Measurements from ENCODE around the gene SCIN. TPM values are rescaled to one million over a fixed set of nuclear protein-coding genes. Genes with fewer than 3 reads are reported as not detected.
"Not testable (repeated sequence)": the region's sequence is repeated elsewhere in the genome, so short reads cannot be mapped to it uniquely, and the experiment has no call there.

SCIN gene
- total and polyA plus RNA-seq, 2 experiments from 2014 or later: 0.02 to 0.66 TPM

GRCh38 chr7:12649348-12649747 is 78.8 kb downstream of the SCIN start:
- Histone ChIP-seq H3K27ac (no peak overlapping the region), H3K4me3 (no peak overlapping the region), H3K4me1 (ENCODE audit: low read depth) (no peaks in the 10 kb centered on the region), H3K9me3 (ENCODE audit: low read depth) (no peaks in the 10 kb centered on the region), H3K36me3 (no peaks in the 10 kb centered on the region), H3K27me3 (no peaks in the 10 kb centered on the region)
- TF ChIP-seq, protein P1, sequence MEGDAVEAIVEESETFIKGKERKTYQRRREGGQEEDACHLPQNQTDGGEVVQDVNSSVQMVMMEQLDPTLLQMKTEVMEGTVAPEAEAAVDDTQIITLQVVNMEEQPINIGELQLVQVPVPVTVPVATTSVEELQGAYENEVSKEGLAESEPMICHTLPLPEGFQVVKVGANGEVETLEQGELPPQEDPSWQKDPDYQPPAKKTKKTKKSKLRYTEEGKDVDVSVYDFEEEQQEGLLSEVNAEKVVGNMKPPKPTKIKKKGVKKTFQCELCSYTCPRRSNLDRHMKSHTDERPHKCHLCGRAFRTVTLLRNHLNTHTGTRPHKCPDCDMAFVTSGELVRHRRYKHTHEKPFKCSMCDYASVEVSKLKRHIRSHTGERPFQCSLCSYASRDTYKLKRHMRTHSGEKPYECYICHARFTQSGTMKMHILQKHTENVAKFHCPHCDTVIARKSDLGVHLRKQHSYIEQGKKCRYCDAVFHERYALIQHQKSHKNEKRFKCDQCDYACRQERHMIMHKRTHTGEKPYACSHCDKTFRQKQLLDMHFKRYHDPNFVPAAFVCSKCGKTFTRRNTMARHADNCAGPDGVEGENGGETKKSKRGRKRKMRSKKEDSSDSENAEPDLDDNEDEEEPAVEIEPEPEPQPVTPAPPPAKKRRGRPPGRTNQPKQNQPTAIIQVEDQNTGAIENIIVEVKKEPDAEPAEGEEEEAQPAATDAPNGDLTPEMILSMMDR (IDR thresholded peaks at IDR 0.05; ENCODE audit: low read depth, low read length): no peak
- no peak for DNase-seq (ENCODE audit: low read depth in 1 of 2, low spot score in 1 of 2)

DNA sequence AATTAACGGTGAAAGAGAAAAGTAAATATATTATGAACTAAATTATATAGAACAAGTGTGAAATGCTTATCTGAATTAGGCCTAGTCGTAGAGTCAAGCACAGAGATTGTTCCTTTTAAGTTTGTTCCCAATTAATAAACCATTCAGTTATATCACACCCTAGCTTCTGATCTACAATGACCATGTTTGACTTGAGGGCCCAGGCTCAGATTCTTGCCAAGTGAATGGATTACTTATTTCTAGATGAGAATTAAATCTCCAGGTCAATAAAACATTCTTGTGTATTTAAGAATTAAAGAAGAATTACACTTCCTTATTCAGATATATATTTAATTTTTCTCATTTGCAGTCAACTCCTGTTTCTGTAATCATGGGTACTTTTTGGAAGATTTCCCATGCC is 79.6 kb downstream of the SCIN start:
- Histone ChIP-seq H3K27me3 (no peaks in the 10 kb centered on the region), H3K4me3 (no peak overlapping the region), H3K27ac (no peak overlapping the region), H3K9me3 (ENCODE audit: low read depth) (no peaks in the 10 kb centered on the region), H3K36me3 (no peaks in the 10 kb centered on the region), H3K4me1 (ENCODE audit: low read depth) (no peaks in the 10 kb centered on the region)
- DNase-seq (ENCODE audit: low read depth in 1 of 2, low spot score in 1 of 2): no peak
- TF ChIP-seq, protein P1 (IDR thresholded peaks at IDR 0.05; ENCODE audit: low read depth, low read length): no peak

- Histone ChIP-seq H3K27ac (no peak overlapping the region), H3K4me1 (ENCODE audit: low read depth) (no peaks in the 10 kb centered on the region), H3K36me3 (no peaks in the 10 kb centered on the region), H3K4me3 (no peak overlapping the region), H3K9me3 (ENCODE audit: low read depth) (no peaks in the 10 kb centered on the region), H3K27me3 (no peaks in the 10 kb centered on the region)
- TF ChIP-seq, protein P1 (IDR thresholded peaks at IDR 0.05; ENCODE audit: low read depth, low read length): no peak
- DNase-seq (ENCODE audit: low read depth in 1 of 2, low spot score in 1 of 2): no peak
Observed at GRCh38 chr7:12653110-12653509, 82.6 kb downstream of the SCIN start.

DNA sequence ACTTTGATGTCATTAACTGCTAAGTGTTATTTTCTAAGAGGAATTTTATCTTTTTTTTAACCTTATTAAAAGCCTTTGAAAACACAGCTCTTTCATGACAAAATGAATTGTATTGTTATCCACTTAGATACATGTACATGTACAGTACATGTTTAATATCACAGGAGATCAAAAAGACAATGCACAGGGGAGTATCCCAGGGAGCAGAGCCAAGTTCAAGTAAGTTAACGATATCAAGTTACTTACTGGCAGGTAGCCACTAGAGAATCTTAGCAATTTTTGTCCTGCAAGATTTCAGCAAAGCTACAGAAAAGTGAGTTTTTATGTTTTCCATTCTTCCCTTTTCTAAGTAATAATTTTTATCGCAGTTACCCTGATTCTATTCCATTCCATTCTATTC is 83.0 kb downstream of the SCIN start:
- Histone ChIP-seq H3K4me3 (no peak overlapping the region), H3K27ac (no peak overlapping the region), H3K27me3 (no peaks in the 10 kb centered on the region), H3K36me3 (no peaks in the 10 kb centered on the region), H3K9me3 (ENCODE audit: low read depth) (no peaks in the 10 kb centered on the region), H3K4me1 (ENCODE audit: low read depth) (no peaks in the 10 kb centered on the region)
- peak in 1 of 2 donors; percentile 10 for DNase-seq (ENCODE audit: low read depth in 1 of 2, low spot score in 1 of 2)
- TF ChIP-seq, protein P1 (IDR thresholded peaks at IDR 0.05; ENCODE audit: low read depth, low read length): no peak

- no peak overlapping the region for H3K4me3 ChIP-seq
- no peaks in the 10 kb centered on the region for H3K9me3 ChIP-seq (ENCODE audit: low read depth)
- H3K36me3 ChIP-seq: no peaks in the 10 kb centered on the region
- H3K4me1 ChIP-seq (ENCODE audit: low read depth): no peaks in the 10 kb centered on the region
- TF ChIP-seq, protein P1 (IDR thresholded peaks at IDR 0.05; ENCODE audit: low read depth, low read length): no peak
- H3K27ac ChIP-seq: no peak overlapping the region
- no peak for DNase-seq (ENCODE audit: low read depth in 1 of 2, low spot score in 1 of 2)
- H3K27me3 ChIP-seq: no peaks in the 10 kb centered on the region
Observed at GRCh38 chr7:12655161-12655560, 84.6 kb downstream of the SCIN start.

- not testable (repeated sequence) for H3K4me1 ChIP-seq (ENCODE audit: low read depth); H3K27ac ChIP-seq; H3K36me3 ChIP-seq; H3K9me3 ChIP-seq (ENCODE audit: low read depth); H3K4me3 ChIP-seq; H3K27me3 ChIP-seq
- peak in 1 of 2 donors; percentile 83 for DNase-seq (ENCODE audit: low read depth in 1 of 2, low spot score in 1 of 2)
Observed at GRCh38 chr7:12660423-12660822, 89.9 kb downstream of the SCIN start.

DNA sequence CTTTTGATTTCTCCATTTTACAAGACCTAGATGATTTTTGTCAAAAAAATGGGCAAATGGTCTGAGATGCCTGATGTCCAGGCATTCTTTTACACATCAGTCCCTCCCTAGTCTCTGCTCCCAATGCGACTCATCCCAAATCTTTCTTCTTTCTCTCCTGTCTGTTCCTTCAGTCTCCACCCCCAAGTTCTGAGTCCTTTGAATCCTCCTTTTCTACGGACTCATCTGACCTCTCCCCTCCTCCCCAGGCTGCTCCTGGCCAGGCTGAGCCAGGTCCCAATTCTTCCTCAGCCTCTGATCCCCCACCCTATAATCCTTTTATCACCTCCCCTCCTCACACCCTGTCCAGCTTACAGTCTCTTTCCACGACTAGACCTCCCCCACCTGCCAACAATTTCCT is 90.5 kb downstream of the SCIN start:
- not testable (repeated sequence) for H3K27ac ChIP-seq; H3K4me1 ChIP-seq (ENCODE audit: low read depth); H3K9me3 ChIP-seq (ENCODE audit: low read depth); H3K27me3 ChIP-seq; H3K4me3 ChIP-seq; H3K36me3 ChIP-seq; DNase-seq (ENCODE audit: low read depth in 1 of 2, low spot score in 1 of 2)

Data from cardiac muscle cell (in vitro differentiated cells and primary cell).